Fibroblast of villous mesenchyme (primary cell): ENCODE data around the gene UMOD. TPM values are rescaled to one million over a fixed set of nuclear protein-coding genes. Genes with fewer than 3 reads are reported as not detected.
"Not testable (repeated sequence)": the region's sequence is repeated elsewhere in the genome, so short reads cannot be mapped to it uniquely, and the experiment has no call there.

Experiments
- DNase-seq: peaks from one replicate; pipeline ENCODE4 v3.0.0-alpha.2; 2010; ENCODE audit warnings: low read depth
- H3K4me3 ChIP-seq: 2 replicates; pipeline ENCODE4 v1.5.1; 2011; ENCODE audit warnings: low read depth, mild to moderate bottlenecking, low read length
- CTCF ChIP-seq: IDR thresholded peaks from 2 replicates; pipeline ENCODE4 v1.5.1; 2012; ENCODE audit warnings: low read depth, mild to moderate bottlenecking, low read length; ENCODE audit not compliant: insufficient read depth
- total RNA-seq: library from RNA; depleted of rRNA; stranded (reverse); fragments of >200 nt; gene quantifications from 2 replicates; pipeline ENCODE4 v1.2.3, GENCODE V29; 2012

The UMOD gene
- total RNA-seq, 1 donor: not detected

GRCh38 chr16:20313741-20314140 lies 38.8 kb downstream of the UMOD start:
- no peak for TF ChIP-seq CTCF
- DNase-seq: no peak
- H3K4me3 ChIP-seq: no peak overlapping the region

- not testable (repeated sequence) for H3K4me3 ChIP-seq, DNase-seq
These were observed 39.9 kb downstream of the UMOD start for GRCh38 chr16:20312536-20313095.

GRCh38 chr16:20311548-20311947 lies 41.0 kb downstream of the UMOD start:
- H3K4me3 ChIP-seq: no peak overlapping the region
- DNase-seq: no peak
- no peak for TF ChIP-seq CTCF

- TF ChIP-seq CTCF: no peak
- no peak for DNase-seq
- no peak overlapping the region for H3K4me3 ChIP-seq
These were observed 41.8 kb downstream of the UMOD start for GRCh38 chr16:20310421-20311395.

- no peak for TF ChIP-seq CTCF
- DNase-seq: no peak
- no peak overlapping the region for H3K4me3 ChIP-seq
These were observed 42.7 kb downstream of the UMOD start for GRCh38 chr16:20309786-20310185.

GRCh38 chr16:20308801-20309590 lies 43.5 kb downstream of the UMOD start:
- no peak for DNase-seq
- TF ChIP-seq CTCF: no peak
- H3K4me3 ChIP-seq: no peak overlapping the region

- TF ChIP-seq CTCF: no peak
- DNase-seq: no peak
These were observed 44.2 kb downstream of the UMOD start for GRCh38 chr16:20308266-20308665.

More at GRCh38 chr16:20308266-20308665, 44.2 kb downstream of the UMOD start:
- H3K4me3 ChIP-seq: no peak overlapping the region
